Measurements from ENCODE around the gene GFOD1.

- TF ChIP-seq POLR2A (IDR thresholded peaks at IDR 0.05) = no peak
- TF ChIP-seq CTCF (IDR thresholded peaks at IDR 0.05) = no peak
- no peak for TF ChIP-seq EP300 (IDR thresholded peaks at IDR 0.05)
- no peak for TF ChIP-seq POLR2AphosphoS5 (IDR thresholded peaks at IDR 0.05)
Measured at GRCh38 chr6:13368731-13369115, 118.7 kb downstream of the GFOD1 start.

All from gastroesophageal sphincter (tissue), 3 donors.